H9 (cell line): ENCODE measurements around the gene WDR75. TPM values are rescaled to one million over a fixed set of nuclear protein-coding genes. Genes with fewer than 3 reads are reported as not detected.

ENCODE experiments used
- DNase-seq: peaks from one replicate; pipeline ENCODE4 v3.0.0-alpha.2; 2017
- H2AFZ ChIP-seq: one replicate; pipeline ENCODE4 v1.6.1; 2013; ENCODE audit warnings: mild to moderate bottlenecking, low read length, control low read depth, moderate library complexity
- H2AK5ac ChIP-seq: 2 replicates; pipeline ENCODE4 v1.6.1; 2013; ENCODE audit warnings: low read length, control low read depth, mixed read lengths; ENCODE audit not compliant: insufficient read length
- H2BK120ac ChIP-seq: one replicate; pipeline ENCODE4 v1.6.1; 2013; ENCODE audit warnings: low read depth, mild to moderate bottlenecking, low read length, control low read depth, inconsistent platforms; ENCODE audit not compliant: poor library complexity, severe bottlenecking
- H2BK12ac ChIP-seq: 2 replicates; pipeline ENCODE4 v1.6.1; 2013; ENCODE audit warnings: low read length, control low read depth, mixed read lengths, low read depth; ENCODE audit not compliant: insufficient read length
- H2BK15ac ChIP-seq: 2 replicates; pipeline ENCODE4 v1.6.1; 2013; ENCODE audit warnings: low read depth, low read length, control low read depth
- H2BK20ac ChIP-seq: one replicate; pipeline ENCODE4 v1.6.1; 2013; ENCODE audit warnings: low read depth, mild to moderate bottlenecking, low read length, control low read depth, inconsistent platforms; ENCODE audit not compliant: poor library complexity, severe bottlenecking
- H2BK5ac ChIP-seq: 2 replicates; pipeline ENCODE4 v1.6.1; 2013; ENCODE audit warnings: low read length, control low read depth, mixed read lengths; ENCODE audit not compliant: insufficient read length
- H3K14ac ChIP-seq: 2 replicates; pipeline ENCODE4 v1.6.1; 2013; ENCODE audit warnings: low read length, control low read depth; ENCODE audit not compliant: insufficient read depth
- H3K18ac ChIP-seq: 2 replicates; pipeline ENCODE4 v1.6.1; 2013; ENCODE audit warnings: low read depth, mild to moderate bottlenecking, mixed read lengths, low read length, control low read depth; ENCODE audit not compliant: insufficient read length
- H3K23ac ChIP-seq: 2 replicates; pipeline ENCODE4 v1.6.1; 2013; ENCODE audit warnings: low read length, control low read depth, mixed read lengths, low read depth; ENCODE audit not compliant: insufficient read length
- H3K23me2 ChIP-seq: 2 replicates; pipeline ENCODE4 v1.6.1; 2013; ENCODE audit warnings: low read depth, mild to moderate bottlenecking, mixed read lengths, low read length, control low read depth; ENCODE audit not compliant: insufficient read length, poor library complexity, severe bottlenecking
- H3K27ac ChIP-seq: 2 replicates; pipeline ENCODE4 v1.5.1; 2013; ENCODE audit warnings: low read length, control low read depth, mixed read lengths, low read depth; ENCODE audit not compliant: insufficient read length
- H3K27me3 ChIP-seq: 2 replicates; pipeline ENCODE4 v1.6.1; 2013; ENCODE audit warnings: low read length, control low read depth, inconsistent platforms; ENCODE audit not compliant: insufficient read depth
- H3K4ac ChIP-seq: 2 replicates; pipeline ENCODE4 v1.6.1; 2013; ENCODE audit warnings: low read depth, mild to moderate bottlenecking, control low read depth, inconsistent platforms, low read length, moderate library complexity
- H3K4me1 ChIP-seq: 2 replicates; pipeline ENCODE4 v1.6.1; 2013; ENCODE audit warnings: low read length, control low read depth, inconsistent platforms; ENCODE audit not compliant: insufficient read depth
- H3K4me2 ChIP-seq: 2 replicates; pipeline ENCODE4 v1.6.1; 2013; ENCODE audit warnings: low read length, control low read depth, mixed read lengths; ENCODE audit not compliant: insufficient read length, insufficient read depth
- H3K56ac ChIP-seq: 2 replicates; pipeline ENCODE4 v1.6.1; 2013; ENCODE audit warnings: low read depth, mild to moderate bottlenecking, mixed read lengths, low read length, control low read depth; ENCODE audit not compliant: insufficient read length
- H3K79me1 ChIP-seq: 2 replicates; pipeline ENCODE4 v1.6.1; 2013; ENCODE audit warnings: low read depth, mild to moderate bottlenecking, moderate library complexity, low read length, control low read depth, inconsistent platforms; ENCODE audit not compliant: insufficient read depth, poor library complexity, severe bottlenecking
- H3K79me2 ChIP-seq: 2 replicates; pipeline ENCODE4 v1.6.1; 2013; ENCODE audit warnings: low read length, control low read depth, inconsistent platforms; ENCODE audit not compliant: insufficient read depth
- H3K9ac ChIP-seq: 2 replicates; pipeline ENCODE4 v1.6.1; 2013; ENCODE audit warnings: low read length, control low read depth, mixed read lengths; ENCODE audit not compliant: insufficient read length; ENCODE audit errors: extremely low read depth
- H3K9me3 ChIP-seq: one replicate; pipeline ENCODE4 v1.6.1; 2013; ENCODE audit warnings: low read depth, low read length, inconsistent platforms; ENCODE audit not compliant: control insufficient read depth
- H3T11ph ChIP-seq: one replicate; pipeline ENCODE4 v1.6.1; 2013; ENCODE audit warnings: mild to moderate bottlenecking, low read length, control low read depth, inconsistent platforms
- H4K20me1 ChIP-seq: one replicate; pipeline ENCODE4 v1.6.1; 2013; ENCODE audit not compliant: control insufficient read depth, insufficient read length, insufficient read depth
- H4K5ac ChIP-seq: 2 replicates; pipeline ENCODE4 v1.6.1; 2013; ENCODE audit warnings: low read depth, mild to moderate bottlenecking, mixed read lengths, low read length, control low read depth; ENCODE audit not compliant: insufficient read length
- H4K8ac ChIP-seq: replicated peaks from 2 replicates; pipeline ENCODE4 v1.6.1; 2013; ENCODE audit warnings: low read length, control low read depth, mixed read lengths, low read depth; ENCODE audit not compliant: insufficient read length
- H4K91ac ChIP-seq: 2 replicates; pipeline ENCODE4 v1.6.1; 2013; ENCODE audit warnings: low read depth, mild to moderate bottlenecking, moderate library complexity, mixed read lengths, low read length, control low read depth; ENCODE audit not compliant: insufficient read length
- H3K27ac Mint-ChIP-seq, 3 experiments: 2 replicates in 2 of 3; 3 replicates in 1 of 3; pipeline ENCODE4 v1.8.0; 2020 to 2021; ENCODE audit warnings: mixed read lengths in 3 of 3, mild to moderate bottlenecking in 1 of 3, moderate library complexity in 1 of 3
- H3K27me3 Mint-ChIP-seq: 2 replicates; pipeline ENCODE4 v1.8.0; 2021; ENCODE audit warnings: low read depth, mild to moderate bottlenecking, moderate library complexity, mixed read lengths
- H3K36me3 Mint-ChIP-seq, 3 experiments: 2 replicates in 2 of 3; 3 replicates in 1 of 3; pipeline ENCODE4 v1.8.0; 2020 to 2021; ENCODE audit warnings: low read depth in 3 of 3, mixed read lengths in 3 of 3; ENCODE audit not compliant: insufficient read depth in 1 of 3
- H3K4me1 Mint-ChIP-seq, 2 experiments: 2 replicates each; pipeline ENCODE4 v1.8.0; 2020; ENCODE audit warnings: mixed read lengths in 2 of 2
- H3K4me3 Mint-ChIP-seq, 2 experiments: 2 replicates in 1 of 2; 3 replicates in 1 of 2; pipeline ENCODE4 v1.8.0; 2020 to 2021; ENCODE audit warnings: mild to moderate bottlenecking in 2 of 2, mixed read lengths in 2 of 2, moderate library complexity in 1 of 2
- H3K9me3 Mint-ChIP-seq, 2 experiments: 2 replicates in 1 of 2; 3 replicates in 1 of 2; pipeline ENCODE4 v1.8.0; 2020; ENCODE audit warnings: mild to moderate bottlenecking in 2 of 2, mixed read lengths in 2 of 2, moderate library complexity in 1 of 2
- WGBS: extraction: QIAGEN DNeasy Blood & Tissue Kit; methylation state at CpG from one replicate; pipeline ENCODE4 v1.1.7; 2013; ENCODE audit warnings: missing lambda C conversion rate, low lambda C conversion rate, mixed read lengths; ENCODE audit not compliant: insufficient read length; ENCODE audit errors: extremely low coverage; 5-methylcytosine and 5-hydroxymethylcytosine counted together
- total RNA-seq: library from RNA; stranded (reverse); gene quantifications from 2 replicates; pipeline ENCODE4 v1.2.1, GENCODE V29; 2021
- TF ChIP-seq, protein P1 (sequence below): fragments of 200-600 bp; sonication (generic); conservative IDR thresholded peaks from 3 replicates; pipeline ENCODE4 v1.8.0; 2021; ENCODE audit warnings: antibody characterized with exemption, mild to moderate bottlenecking

The WDR75 gene
- total RNA-seq, 1 experiment from 2014 or later = 80.6 TPM

DNA sequence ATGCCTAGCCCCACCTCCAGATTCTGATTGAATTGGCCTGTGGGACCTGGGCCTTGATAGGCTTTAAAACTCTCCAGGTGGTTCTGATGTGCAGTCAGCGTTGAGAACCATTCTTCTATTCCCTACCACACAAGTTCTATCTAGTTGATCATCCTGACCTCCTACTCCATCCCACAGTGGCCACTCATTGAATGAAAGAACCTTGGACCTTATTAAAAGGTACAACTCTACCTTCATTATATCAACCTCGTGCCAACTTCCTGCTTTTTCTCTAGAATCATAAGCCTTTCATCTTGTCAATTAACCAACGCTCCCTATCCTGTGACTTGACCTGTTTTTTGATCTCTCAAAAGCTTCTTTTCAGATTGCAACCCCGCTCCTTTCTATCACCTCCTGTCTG lies 83.5 kb downstream of the WDR75 start:
- Mint-ChIP-seq H3K27ac (no peak overlapping the region), H3K27me3 (no peaks in the 10 kb centered on the region), H3K4me1 (peaks cover 0 to 1% of the 10 kb centered on the region in 2 experiments; a peak in 2 of 4 replicates), H3K4me3 (no peak overlapping the region), H3K9me3 (no peaks in the 10 kb centered on the region), H3K36me3 (no peaks in the 10 kb centered on the region)
- H3K27ac ChIP-seq = no peak overlapping the region
- no peaks in the 10 kb centered on the region for H4K20me1 ChIP-seq
- no peak overlapping the region for H3K4ac ChIP-seq
- H4K91ac ChIP-seq = no peak overlapping the region
- H3K27me3 ChIP-seq = no peaks in the 10 kb centered on the region
- no peak overlapping the region for H2BK12ac ChIP-seq
- no peak for DNase-seq
- no peak overlapping the region for H2AK5ac ChIP-seq
- no peak overlapping the region for H4K5ac ChIP-seq
- H3K9me3 ChIP-seq = no peaks in the 10 kb centered on the region
- no peaks in the 10 kb centered on the region for H3K4me1 ChIP-seq
- H3K23ac ChIP-seq = no peak overlapping the region
- no peak overlapping the region for H2BK15ac ChIP-seq
- no peak overlapping the region for H2BK20ac ChIP-seq
- no peak overlapping the region for H2BK120ac ChIP-seq
- TF ChIP-seq, protein P1, sequence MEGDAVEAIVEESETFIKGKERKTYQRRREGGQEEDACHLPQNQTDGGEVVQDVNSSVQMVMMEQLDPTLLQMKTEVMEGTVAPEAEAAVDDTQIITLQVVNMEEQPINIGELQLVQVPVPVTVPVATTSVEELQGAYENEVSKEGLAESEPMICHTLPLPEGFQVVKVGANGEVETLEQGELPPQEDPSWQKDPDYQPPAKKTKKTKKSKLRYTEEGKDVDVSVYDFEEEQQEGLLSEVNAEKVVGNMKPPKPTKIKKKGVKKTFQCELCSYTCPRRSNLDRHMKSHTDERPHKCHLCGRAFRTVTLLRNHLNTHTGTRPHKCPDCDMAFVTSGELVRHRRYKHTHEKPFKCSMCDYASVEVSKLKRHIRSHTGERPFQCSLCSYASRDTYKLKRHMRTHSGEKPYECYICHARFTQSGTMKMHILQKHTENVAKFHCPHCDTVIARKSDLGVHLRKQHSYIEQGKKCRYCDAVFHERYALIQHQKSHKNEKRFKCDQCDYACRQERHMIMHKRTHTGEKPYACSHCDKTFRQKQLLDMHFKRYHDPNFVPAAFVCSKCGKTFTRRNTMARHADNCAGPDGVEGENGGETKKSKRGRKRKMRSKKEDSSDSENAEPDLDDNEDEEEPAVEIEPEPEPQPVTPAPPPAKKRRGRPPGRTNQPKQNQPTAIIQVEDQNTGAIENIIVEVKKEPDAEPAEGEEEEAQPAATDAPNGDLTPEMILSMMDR = no peak
- WGBS = no CpG with 5 or more reads among the region's 4 CpGs
- H3K18ac ChIP-seq = no peak overlapping the region
- no peak overlapping the region for H3K4me2 ChIP-seq
- no peak overlapping the region for H3K14ac ChIP-seq
- no peaks in the 10 kb centered on the region for H3K79me2 ChIP-seq
- no peak overlapping the region for H2AFZ ChIP-seq
- no peaks in the 10 kb centered on the region for H3K79me1 ChIP-seq
- H3K56ac ChIP-seq = no peak overlapping the region
- H4K8ac ChIP-seq = no peak overlapping the region
- no peaks in the 10 kb centered on the region for H3K23me2 ChIP-seq
- no peak overlapping the region for H2BK5ac ChIP-seq
- H3K9ac ChIP-seq = no peak overlapping the region
- no peak overlapping the region for H3T11ph ChIP-seq

Other genes with a start within 250 kb of the WDR75 start
- gene SLC40A1, start 139.3 kb downstream of the WDR75 start, total RNA-seq = not detected in 2 replicates
- gene ASNSD1, start 220.0 kb downstream of the WDR75 start, total RNA-seq = 48.5 TPM in 2 replicates
- gene ANKAR, start 233.2 kb downstream of the WDR75 start, total RNA-seq = 1.6 and 2.0 TPM in 2 replicates